T47D (cell line): ENCODE results near the gene SLC38A6.
"Not testable (repeated sequence)": the region's sequence is repeated elsewhere in the genome, so short reads cannot be mapped to it uniquely, and the experiment has no call there.

Experiments
- DNase-seq, 2 experiments: peaks; one replicate each; pipeline versions ENCODE4 v3.0.0 to v3.0.0-alpha.2; 2011 to 2012; ENCODE audit warnings: low read depth in 1 of 2, low spot score in 1 of 2
- JUND ChIP-seq: IDR thresholded peaks from 2 replicates; pipeline ENCODE4 v1.6.1; 2012; ENCODE audit warnings: low read depth
- in situ Hi-C: cut with HindIII; loops from 2 replicates; pipeline ENCODE4 v1.10.0; 2016; ENCODE audit warnings: low sequenced_read_pairs, low pct_unique_long_range_greater_than_20kb

Gene SLC38A6

GRCh38 chr14:61047021-61047420 is 66.0 kb downstream of the SLC38A6 start:
- no peak for DNase-seq
- TF ChIP-seq JUND, result no peak
- in situ Hi-C loops, result no loop called here

- TF ChIP-seq JUND, result no peak
- no peak for DNase-seq
- in situ Hi-C loops, result no loop called here
These were observed 67.6 kb downstream of the SLC38A6 start for GRCh38 chr14:61048640-61049039.

GRCh38 chr14:61050417-61050816 is 69.4 kb downstream of the SLC38A6 start:
- TF ChIP-seq JUND, result no peak
- in situ Hi-C loops, result no loop called here
- no peak for DNase-seq

GRCh38 chr14:61051051-61051450 is 70.0 kb downstream of the SLC38A6 start:
- in situ Hi-C loops, result no loop called here
- no peak for TF ChIP-seq JUND
- no peak for DNase-seq

GRCh38 chr14:61051621-61052020 is 70.6 kb downstream of the SLC38A6 start:
- DNase-seq, result no peak
- in situ Hi-C loops, result no loop called here
- no peak for TF ChIP-seq JUND

- no peak for DNase-seq
- no peak for TF ChIP-seq JUND
- in situ Hi-C loops, result no loop called here
These were observed 82.4 kb downstream of the SLC38A6 start for GRCh38 chr14:61063461-61063860.

- TF ChIP-seq JUND, result no peak
- in situ Hi-C loops, result no loop called here
- no peak for DNase-seq
These were observed 83.2 kb downstream of the SLC38A6 start for GRCh38 chr14:61064210-61064609.

GRCh38 chr14:61064856-61065255 is 83.8 kb downstream of the SLC38A6 start:
- in situ Hi-C loops, result no loop called here
- DNase-seq, result no peak
- TF ChIP-seq JUND, result no peak

GRCh38 chr14:61065656-61066055 is 84.6 kb downstream of the SLC38A6 start:
- TF ChIP-seq JUND, result no peak
- in situ Hi-C loops, result no loop called here
- DNase-seq, result no peak

- DNase-seq, in situ Hi-C loops: not testable (repeated sequence)
These were observed 91.4 kb downstream of the SLC38A6 start for GRCh38 chr14:61072442-61072841.

- DNase-seq, result no peak
- in situ Hi-C loops, result no loop called here
- TF ChIP-seq JUND, result no peak
These were observed 93.8 kb downstream of the SLC38A6 start for GRCh38 chr14:61074852-61075251.

- in situ Hi-C loops, result no loop called here
- TF ChIP-seq JUND, result no peak
- DNase-seq, result no peak
These were observed 95.5 kb downstream of the SLC38A6 start for GRCh38 chr14:61076556-61076955.

- no peak for DNase-seq
- no peak for TF ChIP-seq JUND
- in situ Hi-C loops, result no loop called here
These were observed 96.4 kb downstream of the SLC38A6 start for GRCh38 chr14:61077437-61077836.

- DNase-seq, result no peak
- in situ Hi-C loops, result no loop called here
These were observed 97.1 kb downstream of the SLC38A6 start for GRCh38 chr14:61077951-61078720.

More at GRCh38 chr14:61077951-61078720, 97.1 kb downstream of the SLC38A6 start:
- no peak for TF ChIP-seq JUND
